Iris pigment epithelial cell (primary cell): Measurements from ENCODE around the gene SNX2.

Experiments used
- DNase-seq: peaks from one replicate; pipeline ENCODE4 v3.0.0-alpha.2; 2011; ENCODE audit warnings: low read depth

Gene SNX2

GRCh38 chr5:122773619-122774018, 1.3 kb upstream of the SNX2 start:
- DNase-seq: no peak

DNA sequence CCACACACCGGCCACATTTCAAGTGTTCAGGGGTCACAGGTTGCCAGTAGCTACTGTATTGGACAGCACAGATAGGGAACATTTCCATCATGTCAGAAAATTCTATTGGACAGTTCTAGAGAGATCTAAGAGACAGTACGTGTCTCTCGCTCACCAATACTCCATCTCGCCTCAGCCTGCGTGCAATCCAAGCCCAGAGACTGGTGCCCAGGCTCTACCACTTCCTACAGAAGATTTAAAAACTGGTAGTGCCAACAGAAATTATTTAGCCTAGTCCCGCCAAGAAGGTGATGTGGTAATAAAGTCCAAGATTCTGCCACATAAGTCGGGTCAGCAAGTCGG, 390 bp upstream of the SNX2 start:
- no peak for DNase-seq

DNA sequence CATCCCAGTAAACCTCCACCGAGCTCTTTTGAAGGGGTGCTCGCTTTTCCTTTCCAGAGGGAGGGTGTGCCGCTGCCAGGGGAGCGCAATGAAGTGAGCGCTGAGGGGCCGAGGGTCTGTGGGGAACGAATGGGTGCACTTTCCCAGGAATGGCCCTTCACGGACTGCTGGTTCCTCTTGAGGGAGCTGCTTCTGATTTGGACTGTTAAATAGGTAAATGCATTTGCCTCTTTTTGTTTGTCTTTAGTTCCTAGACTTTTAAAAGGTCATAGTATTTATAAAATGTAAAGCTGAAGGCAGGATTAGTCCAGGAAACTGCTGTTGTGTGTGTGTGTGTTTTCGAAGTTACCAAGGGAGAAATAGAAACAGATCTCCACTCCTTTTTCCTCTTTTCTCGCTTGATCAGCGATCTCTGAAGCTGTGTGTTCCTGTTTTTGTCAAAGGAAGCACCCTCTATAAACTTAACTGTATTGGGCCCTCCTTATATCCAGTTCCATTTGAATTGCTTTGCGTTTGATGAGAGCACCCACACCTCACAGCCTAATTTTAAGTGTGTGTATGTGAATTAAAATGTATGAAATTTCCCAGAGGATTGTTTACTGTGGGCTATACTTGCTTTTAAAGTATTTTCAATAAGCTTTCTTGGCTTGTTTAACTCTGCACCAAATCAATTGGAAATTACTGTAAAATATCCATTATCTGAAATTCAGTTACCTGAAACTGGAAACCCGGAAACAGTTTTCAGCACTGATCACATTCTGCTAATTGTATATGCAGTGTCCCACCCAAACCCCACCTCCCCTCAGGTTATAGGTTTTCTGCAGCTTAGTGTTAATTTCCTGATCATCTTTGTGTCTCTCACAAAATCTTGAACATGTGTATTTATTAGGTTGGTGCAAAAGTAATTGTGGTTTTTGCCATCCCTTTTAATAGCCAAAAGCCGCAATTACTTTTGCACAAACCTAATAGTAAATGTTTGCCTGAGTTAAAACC, 966 bp downstream of the SNX2 start:
- peak; percentile 21 for DNase-seq

- DNase-seq: no peak
Observed at GRCh38 chr5:122778157-122778556, 3.3 kb downstream of the SNX2 start.

GRCh38 chr5:122779451-122779850, 4.6 kb downstream of the SNX2 start:
- DNase-seq: no peak

GRCh38 chr5:122780296-122780695, 5.4 kb downstream of the SNX2 start:
- DNase-seq: no peak

DNA sequence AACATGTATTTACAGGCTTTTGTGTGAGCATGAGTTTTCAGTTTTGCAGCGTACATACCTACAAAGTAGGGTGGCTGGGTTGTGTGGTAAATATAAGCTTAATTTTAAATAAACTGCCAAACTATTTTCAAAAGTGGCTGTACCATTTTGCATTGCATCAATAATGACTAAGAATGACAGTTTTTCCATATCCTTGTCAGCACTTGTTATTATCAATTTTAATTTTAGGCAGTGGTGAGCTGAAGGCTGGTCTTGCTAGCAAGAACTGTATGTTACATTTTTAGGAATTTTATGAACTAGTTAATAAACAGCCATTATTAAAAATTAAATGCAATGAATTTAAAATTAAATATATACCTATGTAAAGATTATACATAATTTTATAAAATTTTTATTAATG, 6.6 kb downstream of the SNX2 start:
- no peak for DNase-seq

DNA sequence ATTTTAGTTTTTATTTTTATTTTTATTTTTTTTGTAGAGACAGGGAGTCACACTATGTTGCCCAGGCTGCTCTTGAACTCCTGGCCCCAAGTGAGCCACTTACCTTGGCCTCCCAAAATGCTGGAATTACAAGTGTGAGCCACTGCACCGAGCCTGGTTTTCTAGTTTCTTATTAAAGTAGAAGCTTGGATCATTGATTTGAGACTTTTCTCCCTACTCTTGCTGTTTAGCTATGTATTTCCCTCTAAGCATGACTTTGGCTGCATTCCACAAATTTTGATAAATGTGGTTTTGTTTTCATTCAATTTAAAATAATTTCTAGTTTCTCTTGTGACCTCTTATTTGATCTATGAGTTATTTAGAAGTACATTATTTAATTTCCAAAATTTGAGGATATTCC, 10.4 kb downstream of the SNX2 start:
- no peak for DNase-seq

DNA sequence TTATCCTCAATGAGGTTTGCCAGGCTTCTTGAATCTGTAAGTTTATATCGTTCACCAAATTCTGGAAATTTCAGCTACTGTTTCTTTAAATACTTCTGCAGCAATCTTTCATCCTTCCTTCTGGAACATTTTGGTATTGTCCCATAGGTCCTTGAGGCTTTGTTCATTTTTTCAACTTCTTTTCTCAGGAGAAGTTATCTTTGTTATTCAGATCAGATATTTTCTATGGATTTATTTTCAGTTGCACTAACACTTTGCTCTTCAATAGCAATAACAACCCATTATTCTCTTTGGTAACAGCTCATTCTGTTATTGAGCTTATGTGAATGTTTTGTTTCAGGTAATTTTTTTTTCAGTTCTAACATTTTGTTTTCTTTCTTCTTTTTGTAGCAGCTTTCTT, 13.5 kb downstream of the SNX2 start:
- DNase-seq: no peak

DNA sequence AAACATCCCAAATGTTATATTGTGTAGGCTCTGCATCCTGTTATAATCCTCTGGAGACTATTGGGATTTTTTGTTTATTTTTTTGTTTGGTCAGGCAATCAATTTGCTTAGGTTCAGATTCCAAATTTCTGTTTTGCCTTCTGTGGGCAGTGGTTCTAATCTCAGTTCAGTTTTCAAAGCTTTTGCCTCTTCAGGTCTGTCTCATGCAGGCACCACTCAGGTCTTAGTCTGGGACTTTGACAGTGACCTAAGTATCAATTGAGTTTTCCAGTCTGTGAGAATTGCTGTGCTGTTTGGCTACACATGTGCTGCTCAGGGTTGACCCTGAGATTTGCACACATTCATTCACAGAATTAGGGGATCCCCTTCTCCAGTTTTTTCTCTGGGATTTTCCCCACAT, 14.1 kb downstream of the SNX2 start:
- DNase-seq: no peak

DNA sequence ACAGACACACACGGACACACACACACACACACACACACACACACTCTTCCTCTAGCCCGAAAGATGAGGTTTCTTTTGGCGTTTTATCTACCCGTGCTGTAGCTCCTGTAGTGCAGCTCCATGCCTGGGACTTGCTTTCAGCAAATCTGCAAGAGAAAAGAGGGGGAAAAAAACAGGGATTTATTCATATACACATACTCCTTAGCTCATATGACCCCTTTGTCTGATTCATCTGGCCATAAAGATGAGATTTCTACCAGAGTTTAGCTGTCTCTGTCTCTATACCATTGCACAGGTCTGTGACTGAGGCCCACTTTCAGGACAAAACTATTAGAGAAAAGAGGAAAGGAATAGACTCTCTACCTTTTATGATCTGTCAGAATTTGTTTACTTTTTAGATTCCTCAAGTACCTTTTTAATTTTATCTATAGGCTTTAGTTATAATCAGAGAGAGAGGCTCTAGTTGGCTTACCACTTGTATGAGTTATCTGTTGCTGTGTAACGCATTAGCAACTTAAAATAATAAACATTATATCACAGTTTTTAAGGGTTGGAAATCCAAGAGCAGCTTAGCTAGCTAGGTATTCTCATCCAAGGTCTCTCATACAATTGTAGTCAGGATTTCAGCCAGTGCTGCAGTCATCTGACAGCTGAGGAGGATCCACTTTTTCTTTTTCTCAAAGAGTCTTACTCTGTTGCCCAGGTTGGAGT, 14.7 kb downstream of the SNX2 start:
- DNase-seq: peak; percentile 23

GRCh38 chr5:122790354-122791103, 15.6 kb downstream of the SNX2 start:
- no peak for DNase-seq

GRCh38 chr5:122805481-122805880, 30.6 kb downstream of the SNX2 start:
- peak; percentile 83 for DNase-seq

DNA sequence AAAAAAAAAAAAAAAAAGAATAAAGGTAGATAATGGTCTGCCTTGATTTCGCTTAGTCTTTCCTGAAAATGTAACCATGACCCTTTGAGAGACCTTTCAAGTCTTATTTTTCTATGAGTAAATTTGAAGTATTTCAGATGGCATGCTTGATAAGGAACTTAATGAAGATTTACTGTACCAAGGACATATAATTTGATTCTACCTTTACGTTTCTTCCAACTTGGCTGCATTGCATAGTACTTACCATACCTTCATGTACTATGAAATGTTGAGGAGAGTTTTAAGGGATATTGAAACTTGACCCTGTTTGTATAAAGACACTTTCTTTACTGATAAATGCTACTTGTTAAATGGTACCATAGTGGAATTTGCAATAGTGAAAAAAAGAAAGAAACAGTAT, 35.5 kb downstream of the SNX2 start:
- DNase-seq: no peak

- DNase-seq: no peak
Observed at GRCh38 chr5:122815218-122815767, 40.4 kb downstream of the SNX2 start.

DNA sequence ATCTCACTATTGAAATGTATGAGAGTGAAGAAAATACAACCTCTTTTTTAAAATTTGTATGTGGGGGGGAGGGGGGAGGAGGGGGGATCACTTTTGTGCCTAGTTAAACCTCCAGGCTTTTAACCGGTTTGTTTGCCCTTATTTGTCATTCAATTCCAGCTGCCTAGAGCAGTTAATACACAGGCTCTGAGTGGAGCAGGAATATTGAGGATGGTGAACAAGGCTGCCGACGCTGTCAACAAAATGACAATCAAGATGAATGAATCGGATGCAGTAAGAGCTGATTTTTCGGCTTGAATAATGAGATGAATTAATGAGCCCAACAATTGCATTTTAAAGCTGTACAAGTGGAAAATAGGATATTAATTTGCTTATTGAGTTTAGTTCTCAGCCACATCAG, 41.9 kb downstream of the SNX2 start:
- DNase-seq: no peak

- DNase-seq: no peak
Observed at GRCh38 chr5:122831984-122832383, 57.1 kb downstream of the SNX2 start.

DNA sequence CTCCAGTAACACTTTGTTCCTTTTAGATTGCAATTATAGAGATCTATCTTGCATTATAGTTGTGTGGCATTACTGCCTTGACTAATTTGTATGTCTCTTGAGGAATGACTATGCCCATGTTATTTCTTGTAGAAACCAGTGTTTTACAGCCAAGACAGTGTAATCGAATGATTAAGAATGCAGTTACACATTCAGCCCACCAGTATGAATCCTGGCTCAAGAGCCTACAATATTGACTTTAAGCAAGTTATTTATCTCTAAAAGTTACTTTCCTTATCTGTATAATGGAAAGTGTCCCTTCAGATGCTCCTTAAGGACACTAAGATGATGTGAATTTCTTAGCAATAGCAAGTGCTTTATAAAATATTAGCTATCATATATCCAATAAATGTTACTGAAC, 60.8 kb downstream of the SNX2 start:
- no peak for DNase-seq

DNA sequence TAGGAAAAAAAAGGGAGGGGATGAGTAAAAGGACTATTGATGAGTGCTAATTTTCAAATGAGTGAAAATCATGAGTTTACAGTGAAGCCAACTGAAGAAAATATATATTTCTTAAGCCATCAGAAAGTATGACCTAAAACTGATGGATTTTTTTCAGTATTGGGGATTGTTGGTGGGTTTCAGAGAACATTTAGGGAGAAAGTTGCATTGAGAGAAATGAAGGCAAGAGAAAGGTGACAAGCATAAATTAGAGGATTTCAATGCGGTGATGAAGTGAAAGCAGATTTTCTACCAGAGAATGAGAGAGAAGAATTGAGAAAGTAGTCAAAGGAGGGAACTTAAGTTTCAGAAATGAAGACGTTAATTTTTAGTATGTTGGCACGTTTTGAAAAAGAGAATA, 62.1 kb downstream of the SNX2 start:
- DNase-seq: no peak

DNA sequence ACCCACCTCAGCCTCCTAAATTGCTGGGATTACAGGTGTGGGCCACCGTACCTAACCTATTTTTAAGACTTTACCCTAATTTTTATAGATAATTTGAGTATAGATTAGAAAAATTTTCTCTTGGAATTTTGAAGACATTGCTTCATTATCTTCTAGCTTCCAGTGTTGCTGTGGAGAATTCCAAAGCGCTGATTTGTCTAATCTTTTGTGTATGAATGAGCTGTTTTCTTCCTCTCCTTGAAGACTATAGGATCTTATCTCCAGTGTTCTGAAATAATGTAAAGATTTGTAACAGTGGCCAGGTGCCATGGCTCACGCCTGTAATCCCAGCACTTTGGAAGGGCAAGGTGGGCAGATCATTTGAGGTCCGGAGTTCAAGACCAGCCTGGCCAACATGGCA, 64.9 kb downstream of the SNX2 start:
- no peak for DNase-seq

DNA sequence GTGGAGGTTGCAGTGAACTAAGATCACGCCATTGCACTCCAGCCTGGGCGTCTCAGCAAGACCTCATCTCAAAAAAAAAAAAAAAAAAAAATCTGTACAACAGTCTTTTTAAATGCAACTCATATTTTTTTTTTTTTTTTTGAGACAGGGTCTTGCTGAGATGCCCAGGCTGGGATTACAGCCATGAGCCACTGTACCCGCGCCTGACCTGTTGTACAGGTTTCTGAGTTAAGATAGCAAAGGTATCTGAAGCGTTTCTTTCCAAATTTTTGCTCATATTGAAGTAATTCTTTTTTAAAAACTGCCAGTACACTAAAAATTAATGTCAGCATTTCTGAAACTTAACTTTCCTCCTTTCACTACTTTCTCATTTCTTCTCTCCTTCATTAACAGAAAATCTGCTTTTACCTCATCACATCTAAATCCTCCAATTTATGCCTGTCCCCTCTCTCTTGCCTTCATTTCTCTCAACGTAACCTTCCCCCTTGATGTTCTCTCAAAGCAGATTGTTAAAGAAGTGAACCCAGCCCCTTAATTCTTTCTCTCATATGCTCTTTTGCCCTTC, 67.2 kb downstream of the SNX2 start:
- no peak for DNase-seq
